OCI-M2 (cell line): ENCODE results near the gene UBL7.
"Not testable (repeated sequence)": the region's sequence is repeated elsewhere in the genome, so short reads cannot be mapped to it uniquely, and the experiment has no call there.

Source experiments
- DNase-seq: peaks from one replicate; lab custom pipeline; 2025; ENCODE audit not compliant: unreplicated experiment; lab: John Stamatoyannopoulos, UW

Gene UBL7

DNA sequence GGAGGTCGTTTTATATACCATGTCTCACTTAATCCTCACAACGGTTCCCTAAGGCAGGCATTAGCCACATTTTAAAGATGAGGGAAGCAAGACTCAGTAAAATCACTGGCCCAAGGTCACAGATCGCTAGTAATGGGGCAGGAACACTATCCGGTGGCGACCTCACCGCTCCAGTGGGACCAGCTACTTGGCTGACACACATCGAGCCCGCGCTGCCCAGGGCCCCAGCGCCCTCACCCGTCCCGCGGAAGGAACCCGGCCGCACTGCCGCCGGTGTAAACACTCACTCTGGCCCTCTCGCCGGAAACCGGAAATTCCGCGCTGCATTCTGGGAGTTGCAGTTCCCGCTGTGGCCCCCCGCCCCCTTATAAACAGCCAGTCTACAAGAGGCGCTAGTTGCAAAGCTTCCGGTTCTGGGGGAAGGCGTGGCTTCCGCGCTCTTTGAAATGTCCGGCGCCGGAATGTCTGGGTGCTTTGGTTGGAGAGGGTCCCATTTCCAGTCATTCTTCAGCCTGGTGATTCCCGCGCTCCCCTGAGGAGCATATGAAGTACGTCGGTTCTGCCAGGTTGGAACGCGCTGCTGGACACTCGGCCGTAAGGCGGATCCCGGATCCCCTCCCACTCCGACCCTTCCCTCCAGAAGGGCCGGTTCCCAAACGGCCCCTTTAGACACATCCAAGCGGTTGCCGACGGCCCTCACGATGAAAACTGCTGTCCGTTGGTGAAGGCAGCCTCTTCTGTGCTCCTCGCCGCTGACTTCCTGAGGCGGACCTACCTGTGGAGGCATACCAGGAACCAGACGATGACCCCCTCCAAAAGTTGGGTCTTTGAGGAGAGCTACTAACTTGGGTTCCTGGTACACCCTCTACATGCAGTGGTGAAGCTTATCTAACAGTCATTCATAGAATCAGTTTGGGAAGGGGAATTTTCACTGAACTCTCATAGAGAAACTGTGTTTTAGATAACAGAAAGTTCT lies at the start of gene UBL7:
Gene UBL7, minus strand, starts transcription at position 290 of the 976 bp plus-strand sequence. CDS start 2,293 bp downstream, outside the sequence.
- peak; percentile 80 for DNase-seq

DNA sequence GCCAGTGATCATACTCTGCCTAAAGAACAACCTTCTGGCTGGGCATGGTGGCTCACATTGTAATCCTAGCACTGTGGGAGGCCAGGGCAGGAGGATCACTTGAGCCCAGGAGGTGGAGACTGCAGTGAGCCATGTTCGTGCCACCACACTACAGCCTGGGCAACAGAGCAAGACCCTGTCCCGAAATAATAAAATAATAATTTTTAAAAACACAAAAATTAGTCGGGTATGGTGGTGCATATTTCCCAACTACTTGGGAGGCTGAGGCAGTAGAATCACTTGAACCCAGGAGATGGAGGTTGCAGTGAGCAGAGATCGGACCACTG lies 45.5 kb upstream of the UBL7 start:
- DNase-seq = no peak

- DNase-seq = no peak
These were observed 45.0 kb upstream of the UBL7 start for GRCh38 chr15:74505837-74506514.

GRCh38 chr15:74504836-74505235 lies 43.9 kb upstream of the UBL7 start:
- DNase-seq = no peak

DNA sequence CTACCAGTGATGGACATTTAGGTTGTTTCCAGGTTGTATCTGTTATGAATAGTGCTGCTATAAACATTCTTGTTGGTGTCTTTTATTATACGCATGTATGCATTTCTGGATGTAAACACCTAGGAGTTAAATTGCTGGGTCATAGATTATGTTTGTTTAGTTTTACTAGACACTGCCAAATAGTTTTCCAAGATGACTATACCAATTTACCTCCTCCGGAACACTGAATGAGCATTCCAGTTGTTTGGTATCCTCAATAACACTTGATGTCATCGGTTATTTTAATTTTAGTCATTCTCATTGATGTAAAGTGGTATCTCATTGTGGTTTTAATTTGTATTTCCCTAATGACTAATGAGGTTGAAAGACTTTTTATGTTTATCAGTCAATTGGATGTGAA lies 43.5 kb upstream of the UBL7 start:
- DNase-seq = no peak

DNA sequence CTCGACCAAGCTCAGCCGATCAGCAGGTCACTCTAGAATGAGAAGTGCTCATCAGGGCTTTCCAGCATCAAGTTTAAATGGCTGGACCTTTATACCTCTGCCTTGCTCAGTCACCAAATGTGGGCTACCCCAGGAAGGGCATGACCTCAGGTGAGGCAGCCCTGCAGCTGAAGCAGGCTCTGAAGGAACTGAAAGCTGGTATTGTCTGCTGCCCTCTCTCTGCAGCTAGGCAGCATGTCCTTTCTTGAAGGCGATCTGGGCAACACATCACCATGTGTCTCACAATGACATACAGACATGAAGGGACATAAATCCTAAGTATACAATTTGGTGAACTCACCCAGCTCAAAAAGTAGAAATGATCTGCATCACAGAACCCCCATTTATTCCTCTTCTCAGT lies 41.3 kb upstream of the UBL7 start:
- no peak for DNase-seq

DNA sequence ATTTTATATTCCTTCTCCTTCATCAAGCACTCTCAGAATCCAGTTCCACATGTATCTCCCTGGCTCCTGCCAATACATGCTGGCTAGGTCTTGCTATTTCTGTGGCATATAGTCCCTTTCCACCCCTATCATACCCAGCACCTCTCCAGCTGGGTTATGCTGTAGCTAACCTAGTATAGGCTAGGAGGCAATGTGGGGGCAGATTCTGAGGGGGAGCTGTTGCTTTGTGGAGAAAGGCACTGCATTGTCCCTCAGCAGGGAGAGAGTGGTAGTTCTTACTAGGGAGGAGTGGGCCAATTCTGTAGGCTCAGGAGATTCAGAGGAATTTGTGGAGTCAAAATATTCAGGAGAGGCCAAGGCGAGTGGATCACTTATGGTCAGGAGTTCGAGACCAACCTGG lies 39.4 kb upstream of the UBL7 start:
- no peak for DNase-seq

DNA sequence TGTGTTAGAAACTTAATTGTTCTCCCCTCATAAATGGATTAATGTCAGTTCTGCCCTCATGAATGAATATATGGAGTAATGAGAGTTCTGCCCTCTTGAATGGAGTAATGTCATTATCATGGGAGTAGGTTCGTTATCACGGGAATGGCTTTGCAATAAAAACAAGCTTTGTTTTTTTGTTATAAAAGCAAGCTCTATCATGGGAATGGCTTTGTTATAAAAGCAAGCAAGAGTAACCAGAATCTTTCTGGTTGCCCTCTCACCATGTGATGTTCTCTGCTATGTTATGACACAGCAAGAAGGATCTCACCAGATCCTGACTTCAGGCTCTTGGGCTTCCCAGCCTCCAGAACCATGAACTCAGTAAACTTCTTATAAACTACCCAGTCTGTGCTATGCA lies 38.4 kb upstream of the UBL7 start:
- DNase-seq = no peak

GRCh38 chr15:74497584-74497983 lies 36.6 kb upstream of the UBL7 start:
- DNase-seq = no peak

GRCh38 chr15:74496648-74497047 lies 35.7 kb upstream of the UBL7 start:
- DNase-seq = no peak

DNA sequence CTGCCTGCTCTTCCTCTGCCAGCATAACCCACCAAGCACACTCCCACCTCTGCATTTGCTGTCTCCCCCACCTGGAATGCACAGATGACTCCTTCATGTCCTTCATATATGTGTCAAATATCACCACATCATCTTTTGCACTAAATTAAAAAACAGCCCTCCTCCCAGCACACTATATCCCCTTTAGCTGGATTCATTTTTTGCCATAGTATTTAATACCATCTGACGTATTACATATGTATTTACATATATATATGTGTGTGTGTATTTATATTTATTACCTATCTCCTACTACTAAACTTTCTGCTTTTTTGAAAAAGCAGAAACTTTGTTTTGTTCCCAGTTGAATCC lies 29.4 kb upstream of the UBL7 start:
- no peak for DNase-seq

DNA sequence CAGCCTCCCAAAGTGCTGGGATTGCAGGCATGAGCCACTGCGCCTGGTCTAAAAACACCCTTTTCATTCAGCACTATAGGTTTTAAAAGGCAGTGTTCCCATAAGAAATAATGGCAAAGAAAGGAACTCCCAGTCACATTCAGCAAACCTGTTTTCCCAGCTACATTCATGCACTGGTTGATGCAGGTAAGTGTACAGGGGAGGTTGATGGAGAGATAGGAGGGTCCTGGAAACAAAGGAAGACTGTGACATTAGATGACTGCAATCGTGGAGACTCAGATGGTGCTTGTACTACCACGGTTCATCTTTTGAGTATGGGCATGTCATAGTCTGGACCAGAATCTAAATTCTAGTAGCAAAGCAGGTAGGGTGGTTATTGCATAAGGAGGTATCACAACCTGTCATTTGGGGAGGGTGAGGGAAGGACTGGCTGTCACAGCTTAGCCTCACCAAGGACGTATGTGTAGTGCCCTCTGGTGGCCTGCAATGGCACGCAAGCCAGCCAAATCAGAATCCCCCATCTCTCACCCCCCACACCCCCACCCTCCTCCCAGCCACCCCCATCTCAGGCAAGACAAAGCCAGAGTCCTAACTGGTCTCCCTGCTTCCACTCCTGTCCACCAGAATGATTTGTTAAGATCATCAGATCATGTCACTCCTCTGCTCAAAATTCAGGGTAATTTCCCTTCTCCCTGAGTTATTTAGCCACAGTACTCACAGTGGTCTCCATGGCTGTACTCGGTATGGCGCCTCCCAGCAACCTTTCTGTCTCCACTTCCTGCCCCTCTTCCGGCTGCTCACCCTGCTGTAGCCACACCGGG lies 28.8 kb upstream of the UBL7 start:
- no peak for DNase-seq

- no peak for DNase-seq
These were observed 27.8 kb upstream of the UBL7 start for GRCh38 chr15:74488776-74489175.

GRCh38 chr15:74482661-74483060 lies 21.7 kb upstream of the UBL7 start:
- no peak for DNase-seq

DNA sequence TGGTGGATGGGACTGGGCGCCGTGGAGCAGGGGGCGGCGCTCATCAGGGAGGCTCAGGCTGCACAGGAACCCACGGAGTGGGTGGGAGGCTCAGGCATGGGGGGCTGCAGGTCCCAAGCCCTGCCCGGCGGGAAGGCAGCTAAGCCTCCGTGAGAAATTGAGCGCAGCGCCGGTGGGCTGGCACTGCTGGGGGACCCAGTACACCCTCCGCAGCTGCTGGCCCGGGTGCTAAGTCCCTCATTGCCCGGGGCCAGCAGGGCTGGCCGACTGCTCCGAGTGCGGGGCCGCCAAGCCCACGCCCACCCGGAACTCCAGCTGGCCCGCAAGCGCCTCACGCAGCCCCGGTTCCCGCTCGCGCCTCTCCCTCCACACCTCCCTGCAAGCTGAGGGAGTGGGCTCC lies 19.4 kb upstream of the UBL7 start:
- DNase-seq = not testable (repeated sequence)

GRCh38 chr15:74471621-74472020 lies 10.7 kb upstream of the UBL7 start:
- DNase-seq = not testable (repeated sequence)

DNA sequence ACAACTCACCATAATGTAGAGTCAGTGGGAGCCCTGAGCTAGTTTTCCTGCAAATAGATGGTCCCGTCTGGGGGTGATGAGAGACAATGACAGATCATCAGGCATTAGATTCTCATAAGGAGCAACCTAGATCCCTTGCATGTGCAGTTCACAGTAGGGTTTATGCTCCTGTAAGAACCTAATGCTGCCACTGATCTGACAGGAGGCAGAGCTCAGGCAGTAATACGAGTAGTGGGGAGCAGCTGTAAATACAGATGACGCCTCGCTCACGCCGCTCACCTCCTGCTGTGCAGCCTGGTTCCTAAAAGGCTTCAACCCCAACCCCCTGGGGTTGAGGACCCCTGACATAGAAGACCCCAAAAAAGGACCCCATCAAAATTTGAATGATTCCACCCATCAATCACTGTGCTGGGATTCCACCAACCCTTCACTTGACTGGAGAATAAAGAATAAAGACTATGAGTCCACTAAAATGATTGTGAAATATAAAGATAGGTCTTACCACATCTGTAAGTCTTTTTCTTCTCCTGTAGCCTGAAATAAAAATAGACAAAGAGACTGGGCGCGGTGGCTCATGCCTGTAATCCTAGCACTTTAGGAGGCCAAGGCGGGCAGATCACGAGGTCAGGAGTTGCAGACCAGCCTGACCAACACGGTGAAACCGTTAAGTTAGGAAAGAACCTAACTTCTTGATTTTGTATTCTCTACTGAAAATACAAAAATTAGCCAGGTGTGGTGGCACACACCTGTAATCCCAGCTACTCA lies 9.9 kb upstream of the UBL7 start:
- no peak for DNase-seq

- no peak for DNase-seq
These were observed 7.5 kb upstream of the UBL7 start for GRCh38 chr15:74468341-74469032.

DNA sequence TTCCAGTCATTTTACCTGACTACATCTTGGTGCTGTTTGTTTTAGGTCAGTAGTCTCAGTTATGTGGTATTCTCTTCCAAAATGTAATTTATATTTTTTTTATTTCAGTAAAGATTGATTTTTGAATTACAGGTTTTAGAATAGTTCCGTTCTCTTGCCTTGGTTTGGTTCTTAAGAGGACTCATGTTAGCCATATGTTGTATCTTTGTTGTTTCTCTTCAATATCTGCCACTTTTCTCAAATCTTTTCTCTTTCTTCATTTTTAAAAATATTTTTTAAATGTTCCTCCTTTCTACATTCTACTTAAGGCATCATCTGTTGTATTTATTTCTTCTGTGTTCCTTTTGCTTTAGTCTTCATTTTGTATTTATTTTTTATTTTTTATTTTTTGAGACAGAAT lies 5.6 kb upstream of the UBL7 start:
- no peak for DNase-seq

DNA sequence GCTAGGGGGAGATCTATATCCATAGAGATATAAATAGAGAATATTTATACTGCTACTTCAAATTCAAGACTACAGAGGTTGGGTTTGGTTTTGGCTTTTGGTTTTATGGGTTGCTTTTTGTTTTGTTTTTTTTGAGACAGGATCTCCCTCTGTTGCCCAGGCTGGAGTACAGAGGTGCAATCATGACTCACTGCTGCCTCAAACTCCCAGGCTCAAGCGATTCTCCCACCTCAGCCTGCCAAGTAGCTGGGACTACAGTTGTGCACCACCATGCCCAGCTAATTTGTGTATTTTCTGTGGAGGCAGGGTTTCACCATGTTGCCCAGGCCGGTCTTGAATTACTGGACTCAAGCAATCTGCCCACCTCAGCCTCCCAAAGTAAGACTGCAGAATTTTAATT lies 3.9 kb upstream of the UBL7 start:
- no peak for DNase-seq
